GM12878 (cell line): ENCODE data around the gene SLC24A4.

Experiments
- BMI1 ChIP-seq: fragments of 450-650 bp; IDR thresholded peaks from 2 replicates; pipeline ENCODE4 v1.6.1; 2016; ENCODE audit warnings: mild to moderate bottlenecking, moderate library complexity, borderline replicate concordance
- EZH2 ChIP-seq: IDR thresholded peaks from 2 replicates; pipeline ENCODE4 v1.6.1; 2012; ENCODE audit warnings: low read depth, mild to moderate bottlenecking, control low read depth, inconsistent platforms, low read length, borderline replicate concordance; ENCODE audit not compliant: control insufficient read depth
- NRF1 ChIP-seq: conservative IDR thresholded peaks from 2 replicates; pipeline ENCODE4 v1.6.1; 2011; ENCODE audit warnings: mild to moderate bottlenecking, low read depth, low read length, improper control_type of control experiment
- RAD21 ChIP-seq: IDR thresholded peaks from 2 replicates; pipeline ENCODE4 v1.6.1; 2011; ENCODE audit warnings: mild to moderate bottlenecking, low read depth, low read length, moderate library complexity; ENCODE audit not compliant: insufficient read depth
- RB1 ChIP-seq: fragments of 450-650 bp; formaldehyde crosslinking; IDR thresholded peaks from 2 replicates; pipeline ENCODE4 v1.6.1; 2017; ENCODE audit warnings: mild to moderate bottlenecking, borderline replicate concordance
- ZNF622 ChIP-seq: fragments of 450-650 bp; IDR thresholded peaks from 2 replicates; pipeline ENCODE4 v1.6.1; 2017; ENCODE audit warnings: mild to moderate bottlenecking, inconsistent platforms
- TF ChIP-seq, protein P1 (sequence below): fragments of 450-650 bp; formaldehyde crosslinking; IDR thresholded peaks from 2 replicates; pipeline ENCODE4 v1.4.0; 2020; ENCODE audit warnings: mild to moderate bottlenecking, moderate library complexity
- TF ChIP-seq, protein P2 (sequence below): IDR thresholded peaks from 2 replicates; pipeline ENCODE4 v1.6.1; 2012; ENCODE audit warnings: mild to moderate bottlenecking, low read depth, low read length

DNA sequence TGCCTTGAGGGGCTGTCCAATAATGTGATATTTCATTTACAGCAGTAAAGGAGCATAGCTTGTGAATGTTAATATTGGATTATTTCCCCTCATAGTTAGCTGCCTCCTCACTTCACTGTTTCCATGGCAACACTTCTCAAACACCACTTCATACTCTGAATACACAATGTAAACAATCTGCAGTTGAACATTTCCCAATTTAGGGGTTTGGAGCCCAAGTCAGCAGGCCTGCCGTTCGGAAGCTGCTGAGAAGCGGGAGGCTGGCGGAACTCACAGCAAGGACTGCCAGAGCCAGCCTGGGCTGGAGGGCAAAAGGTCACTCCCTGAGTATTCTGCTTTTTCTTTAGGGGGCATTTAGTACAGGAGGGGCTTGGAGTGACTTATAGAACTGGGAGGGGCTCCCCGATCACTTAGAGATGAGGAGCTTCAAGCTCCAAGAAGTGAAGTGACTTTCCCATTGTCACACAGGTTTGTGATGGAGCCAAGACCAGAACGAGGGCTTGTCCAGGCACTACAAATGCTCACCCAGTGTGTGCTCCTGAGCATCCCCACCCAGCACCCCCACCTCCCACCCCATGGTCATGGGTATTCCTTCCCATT, 12.1 kb upstream of the SLC24A4 start:
- TF ChIP-seq, protein P1, sequence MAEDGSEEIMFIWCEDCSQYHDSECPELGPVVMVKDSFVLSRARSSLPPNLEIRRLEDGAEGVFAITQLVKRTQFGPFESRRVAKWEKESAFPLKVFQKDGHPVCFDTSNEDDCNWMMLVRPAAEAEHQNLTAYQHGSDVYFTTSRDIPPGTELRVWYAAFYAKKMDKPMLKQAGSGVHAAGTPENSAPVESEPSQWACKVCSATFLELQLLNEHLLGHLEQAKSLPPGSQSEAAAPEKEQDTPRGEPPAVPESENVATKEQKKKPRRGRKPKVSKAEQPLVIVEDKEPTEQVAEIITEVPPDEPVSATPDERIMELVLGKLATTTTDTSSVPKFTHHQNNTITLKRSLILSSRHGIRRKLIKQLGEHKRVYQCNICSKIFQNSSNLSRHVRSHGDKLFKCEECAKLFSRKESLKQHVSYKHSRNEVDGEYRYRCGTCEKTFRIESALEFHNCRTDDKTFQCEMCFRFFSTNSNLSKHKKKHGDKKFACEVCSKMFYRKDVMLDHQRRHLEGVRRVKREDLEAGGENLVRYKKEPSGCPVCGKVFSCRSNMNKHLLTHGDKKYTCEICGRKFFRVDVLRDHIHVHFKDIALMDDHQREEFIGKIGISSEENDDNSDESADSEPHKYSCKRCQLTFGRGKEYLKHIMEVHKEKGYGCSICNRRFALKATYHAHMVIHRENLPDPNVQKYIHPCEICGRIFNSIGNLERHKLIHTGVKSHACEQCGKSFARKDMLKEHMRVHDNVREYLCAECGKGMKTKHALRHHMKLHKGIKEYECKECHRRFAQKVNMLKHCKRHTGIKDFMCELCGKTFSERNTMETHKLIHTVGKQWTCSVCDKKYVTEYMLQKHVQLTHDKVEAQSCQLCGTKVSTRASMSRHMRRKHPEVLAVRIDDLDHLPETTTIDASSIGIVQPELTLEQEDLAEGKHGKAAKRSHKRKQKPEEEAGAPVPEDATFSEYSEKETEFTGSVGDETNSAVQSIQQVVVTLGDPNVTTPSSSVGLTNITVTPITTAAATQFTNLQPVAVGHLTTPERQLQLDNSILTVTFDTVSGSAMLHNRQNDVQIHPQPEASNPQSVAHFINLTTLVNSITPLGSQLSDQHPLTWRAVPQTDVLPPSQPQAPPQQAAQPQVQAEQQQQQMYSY (CRISPR knock-in tag) = no peak
- TF ChIP-seq NRF1 = no peak
- TF ChIP-seq, protein P2, sequence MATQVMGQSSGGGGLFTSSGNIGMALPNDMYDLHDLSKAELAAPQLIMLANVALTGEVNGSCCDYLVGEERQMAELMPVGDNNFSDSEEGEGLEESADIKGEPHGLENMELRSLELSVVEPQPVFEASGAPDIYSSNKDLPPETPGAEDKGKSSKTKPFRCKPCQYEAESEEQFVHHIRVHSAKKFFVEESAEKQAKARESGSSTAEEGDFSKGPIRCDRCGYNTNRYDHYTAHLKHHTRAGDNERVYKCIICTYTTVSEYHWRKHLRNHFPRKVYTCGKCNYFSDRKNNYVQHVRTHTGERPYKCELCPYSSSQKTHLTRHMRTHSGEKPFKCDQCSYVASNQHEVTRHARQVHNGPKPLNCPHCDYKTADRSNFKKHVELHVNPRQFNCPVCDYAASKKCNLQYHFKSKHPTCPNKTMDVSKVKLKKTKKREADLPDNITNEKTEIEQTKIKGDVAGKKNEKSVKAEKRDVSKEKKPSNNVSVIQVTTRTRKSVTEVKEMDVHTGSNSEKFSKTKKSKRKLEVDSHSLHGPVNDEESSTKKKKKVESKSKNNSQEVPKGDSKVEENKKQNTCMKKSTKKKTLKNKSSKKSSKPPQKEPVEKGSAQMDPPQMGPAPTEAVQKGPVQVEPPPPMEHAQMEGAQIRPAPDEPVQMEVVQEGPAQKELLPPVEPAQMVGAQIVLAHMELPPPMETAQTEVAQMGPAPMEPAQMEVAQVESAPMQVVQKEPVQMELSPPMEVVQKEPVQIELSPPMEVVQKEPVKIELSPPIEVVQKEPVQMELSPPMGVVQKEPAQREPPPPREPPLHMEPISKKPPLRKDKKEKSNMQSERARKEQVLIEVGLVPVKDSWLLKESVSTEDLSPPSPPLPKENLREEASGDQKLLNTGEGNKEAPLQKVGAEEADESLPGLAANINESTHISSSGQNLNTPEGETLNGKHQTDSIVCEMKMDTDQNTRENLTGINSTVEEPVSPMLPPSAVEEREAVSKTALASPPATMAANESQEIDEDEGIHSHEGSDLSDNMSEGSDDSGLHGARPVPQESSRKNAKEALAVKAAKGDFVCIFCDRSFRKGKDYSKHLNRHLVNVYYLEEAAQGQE = no peak
- TF ChIP-seq EZH2 = no peak
- TF ChIP-seq RB1 = no peak
- TF ChIP-seq RAD21 = no peak
- TF ChIP-seq BMI1 = no peak
- TF ChIP-seq ZNF622 = no peak
